ENCODE results near the gene ZDHHC14.

GRCh38 chr6:157550114-157550989 lies 169.4 kb downstream of the ZDHHC14 start:
- TF ChIP-seq CTCF (IDR thresholded peaks at IDR 0.05; ENCODE audit: control extremely low read depth in 1 of 3, insufficient read depth in 1 of 3, low read depth in 1 of 3, low read length in 3 of 3): no peak
- TF ChIP-seq EZH2 (IDR thresholded peaks at IDR 0.05; ENCODE audit: low read depth, low read length, severe bottlenecking): no peak
- TF ChIP-seq JUND (IDR thresholded peaks at IDR 0.05; ENCODE audit: low read length): no peak
- TF ChIP-seq ASH2L (IDR thresholded peaks at IDR 0.05; ENCODE audit: low read length): no peak
- TF ChIP-seq CBX8 (IDR thresholded peaks at IDR 0.05; ENCODE audit: borderline replicate concordance, low read depth, low read length): no peak
- TF ChIP-seq HDAC2 (IDR thresholded peaks at IDR 0.05; ENCODE audit: borderline replicate concordance in 1 of 2, low read depth in 2 of 2, low read length in 2 of 2): no peak
